ENCODE results near the gene GMDS. TPM values are rescaled to one million over a fixed set of nuclear protein-coding genes. Genes with fewer than 3 reads are reported as not detected.
A peak's percentile ranks its signal among the peaks of the same experiment; 100 is the strongest.

Gene GMDS
- total RNA-seq, 1 donor from 2014 or later, result 30.1 TPM

DNA sequence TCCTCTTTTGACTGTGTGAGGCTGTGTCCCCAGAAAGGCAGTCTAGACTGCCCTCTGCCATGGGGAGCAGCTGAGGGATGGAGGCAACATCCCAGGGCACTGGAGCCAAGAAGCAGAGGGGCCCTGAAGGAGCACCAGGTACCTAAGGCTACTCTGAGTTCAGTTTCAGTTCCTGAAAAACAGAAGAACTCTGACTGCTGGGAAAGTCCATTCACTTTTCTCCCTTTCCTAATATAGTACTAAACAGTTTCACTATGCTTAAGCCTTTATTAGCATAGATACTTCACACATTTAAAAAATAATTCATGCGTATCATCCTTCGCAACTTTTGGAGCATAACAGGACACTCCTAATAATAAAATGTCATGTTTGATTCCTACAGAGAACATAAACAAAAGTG, 505.7 kb downstream of the GMDS start:
- H3K9me3 Mint-ChIP-seq, result no peaks in the 10 kb centered on the region
- POLR2A ChIA-PET, result no interaction called here
- intact Hi-C loops (cut with micrococcal nuclease), result loop anchor here (1.0 to 10.0 kb wide), 8 partner anchors 57 to 1285 kb away; no protein-coding TSS in a partner anchor
- CTCF ChIA-PET, result no interaction called here
- H3K27ac Mint-ChIP-seq, result no peak overlapping the region
- peak; percentile 84 for ATAC-seq (ENCODE audit: low read depth)
- TF ChIP-seq, protein P1, sequence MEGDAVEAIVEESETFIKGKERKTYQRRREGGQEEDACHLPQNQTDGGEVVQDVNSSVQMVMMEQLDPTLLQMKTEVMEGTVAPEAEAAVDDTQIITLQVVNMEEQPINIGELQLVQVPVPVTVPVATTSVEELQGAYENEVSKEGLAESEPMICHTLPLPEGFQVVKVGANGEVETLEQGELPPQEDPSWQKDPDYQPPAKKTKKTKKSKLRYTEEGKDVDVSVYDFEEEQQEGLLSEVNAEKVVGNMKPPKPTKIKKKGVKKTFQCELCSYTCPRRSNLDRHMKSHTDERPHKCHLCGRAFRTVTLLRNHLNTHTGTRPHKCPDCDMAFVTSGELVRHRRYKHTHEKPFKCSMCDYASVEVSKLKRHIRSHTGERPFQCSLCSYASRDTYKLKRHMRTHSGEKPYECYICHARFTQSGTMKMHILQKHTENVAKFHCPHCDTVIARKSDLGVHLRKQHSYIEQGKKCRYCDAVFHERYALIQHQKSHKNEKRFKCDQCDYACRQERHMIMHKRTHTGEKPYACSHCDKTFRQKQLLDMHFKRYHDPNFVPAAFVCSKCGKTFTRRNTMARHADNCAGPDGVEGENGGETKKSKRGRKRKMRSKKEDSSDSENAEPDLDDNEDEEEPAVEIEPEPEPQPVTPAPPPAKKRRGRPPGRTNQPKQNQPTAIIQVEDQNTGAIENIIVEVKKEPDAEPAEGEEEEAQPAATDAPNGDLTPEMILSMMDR (IDR thresholded peaks at IDR 0.05), result no peak
- H3K36me3 Mint-ChIP-seq (ENCODE audit: low read depth), result no peaks in the 10 kb centered on the region
- H3K27me3 Mint-ChIP-seq, result no peaks in the 10 kb centered on the region
- H3K4me3 Mint-ChIP-seq, result peak overlapping the region; percentile 72
- peak; percentile 31 for DNase-seq
- H3K4me1 Mint-ChIP-seq, result peaks cover 11% of the 10 kb centered on the region

DNA sequence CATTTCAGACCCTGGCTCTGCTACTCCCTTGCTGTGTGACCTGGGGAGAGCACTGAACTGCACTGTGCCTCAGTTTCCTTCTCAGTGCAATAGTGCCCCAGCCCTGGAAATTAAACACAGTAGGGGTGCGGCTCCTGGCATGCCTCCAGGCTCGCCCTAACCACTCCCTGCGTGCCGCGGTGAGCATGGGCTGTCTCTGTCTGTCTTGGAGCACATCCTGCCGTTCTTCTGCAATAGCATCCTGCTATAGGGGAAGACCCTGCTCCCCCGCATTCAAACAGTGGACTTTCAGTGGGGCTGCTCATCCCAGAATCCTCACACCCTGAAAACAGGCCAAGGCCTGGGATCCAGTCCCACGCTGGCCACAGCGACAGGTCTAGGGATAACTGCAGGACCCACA, 506.2 kb downstream of the GMDS start:
- Mint-ChIP-seq H3K36me3 (ENCODE audit: low read depth) (no peaks in the 10 kb centered on the region), H3K4me3 (peak overlapping the region; percentile 72), H3K27me3 (no peaks in the 10 kb centered on the region), H3K4me1 (peaks cover 11% of the 10 kb centered on the region), H3K9me3 (no peaks in the 10 kb centered on the region), H3K27ac (no peak overlapping the region)
- DNase-seq (no peak), ATAC-seq (ENCODE audit: low read depth) (peak; percentile 18)
- TF ChIP-seq, protein P1 (IDR thresholded peaks at IDR 0.05), result no peak
- intact Hi-C loops (cut with micrococcal nuclease), result loop anchor here (1.0 to 10.0 kb wide), 7 partner anchors 58 to 1286 kb away; no protein-coding TSS in a partner anchor
- CTCF ChIA-PET, result interaction anchor here (1.3 kb wide), 1 partner anchor 124 kb away, joined by 4 read pairs; no protein-coding TSS in a partner anchor
- POLR2A ChIA-PET, result interaction anchor here (0.9 kb wide), 2 partner anchors 9 to 124 kb away, joined by 3 to 4 read pairs; no protein-coding TSS in a partner anchor

DNA sequence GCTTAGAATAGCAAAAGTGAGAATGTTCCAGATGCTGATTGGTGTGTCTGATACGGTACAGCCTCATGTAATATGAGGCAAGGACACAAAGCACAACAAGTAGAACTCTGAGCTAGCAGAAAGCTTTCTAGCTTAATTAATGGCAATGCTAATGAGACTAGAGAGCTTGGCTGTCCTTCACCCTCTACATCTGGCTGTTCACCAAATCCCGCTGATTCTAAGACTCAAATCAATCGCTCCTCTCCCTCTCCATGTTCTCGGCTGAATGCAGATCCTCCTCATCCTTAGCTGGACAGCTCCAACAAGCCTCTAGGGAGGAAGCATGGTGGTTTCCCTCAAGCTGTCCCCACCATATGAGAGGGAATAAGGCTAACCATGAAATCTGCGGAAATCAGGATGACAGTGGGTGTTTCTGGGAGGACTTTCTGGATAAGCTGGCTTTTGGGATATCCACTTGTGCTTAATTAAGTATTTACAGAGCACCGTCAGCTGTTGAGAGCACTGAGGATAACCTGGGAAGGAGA, 506.8 kb downstream of the GMDS start:
- Mint-ChIP-seq H3K4me1 (peaks cover 11% of the 10 kb centered on the region), H3K9me3 (no peaks in the 10 kb centered on the region), H3K36me3 (ENCODE audit: low read depth) (no peaks in the 10 kb centered on the region), H3K27me3 (no peaks in the 10 kb centered on the region), H3K4me3 (peak overlapping the region; percentile 72), H3K27ac (no peak overlapping the region)
- TF ChIP-seq, protein P1 (IDR thresholded peaks at IDR 0.05), result no peak
- ChIA-PET POLR2A (interaction anchor here (0.6 to 0.9 kb wide), 3 partner anchors 9 to 193 kb away, joined by 3 to 4 read pairs (median 4); no protein-coding TSS in a partner anchor), CTCF (interaction anchor here (0.6 to 1.3 kb wide), 2 partner anchors 17 to 124 kb away, joined by 3 to 4 read pairs; no protein-coding TSS in a partner anchor)
- intact Hi-C loops (cut with micrococcal nuclease), result loop anchor here (1.0 to 10.0 kb wide), 7 partner anchors 58 to 1286 kb away; no protein-coding TSS in a partner anchor
- ATAC-seq (ENCODE audit: low read depth) (no peak), DNase-seq (no peak)

DNA sequence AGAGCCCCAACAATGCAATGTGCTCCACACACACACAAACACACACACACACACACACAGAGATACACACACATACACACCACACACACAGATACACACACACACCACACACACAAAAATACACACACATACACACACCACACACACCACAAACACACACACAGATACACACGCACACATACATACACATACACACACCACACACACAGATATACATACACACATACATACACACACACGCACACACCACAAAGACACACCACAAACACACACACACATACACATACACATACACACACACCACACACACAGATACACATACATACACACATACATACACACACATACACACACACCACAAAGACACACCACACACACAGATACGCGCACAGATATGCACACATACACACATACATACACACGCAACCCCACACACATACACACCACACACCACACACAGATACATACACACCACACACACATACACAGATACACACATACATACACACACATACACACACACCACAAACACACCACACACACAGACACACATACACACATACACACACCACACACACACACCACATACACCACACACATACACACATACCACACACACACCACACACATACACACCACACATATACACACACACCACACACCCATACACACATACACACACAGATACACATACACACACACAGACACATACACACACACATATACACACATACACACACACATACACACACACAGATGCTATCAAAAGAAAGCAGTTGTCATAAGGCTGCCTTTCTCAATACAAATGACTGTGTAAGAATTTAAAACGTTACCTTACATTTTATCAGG, 507.7 kb downstream of the GMDS start:
- CTCF ChIA-PET, result interaction anchor here (0.6 to 1.3 kb wide), 2 partner anchors 16 to 123 kb away, joined by 3 to 4 read pairs; no protein-coding TSS in a partner anchor
- POLR2A ChIA-PET, result interaction anchor here (0.6 kb wide), 1 partner anchor 194 kb away, joined by 4 read pairs; no protein-coding TSS in a partner anchor
- no peak for DNase-seq

More for the DNA sequence above, 507.7 kb downstream of the GMDS start:
- Mint-ChIP-seq H3K4me1 (peaks cover 11% of the 10 kb centered on the region), H3K27ac (no peak overlapping the region), H3K27me3 (no peaks in the 10 kb centered on the region), H3K36me3 (ENCODE audit: low read depth) (no peaks in the 10 kb centered on the region), H3K4me3 (no peak overlapping the region), H3K9me3 (no peaks in the 10 kb centered on the region)
- no peak for ATAC-seq (ENCODE audit: low read depth)
- TF ChIP-seq, protein P1 (IDR thresholded peaks at IDR 0.05), result no peak
- intact Hi-C loops (cut with micrococcal nuclease), result loop anchor here (2.0 to 10.0 kb wide), 5 partner anchors 59 to 1287 kb away; no protein-coding TSS in a partner anchor
